Hepatocyte (in vitro differentiated cells): ENCODE results near the gene CEP83.

Experiments
- CTCF ChIP-seq: fragments of 200-600 bp; sonication (generic); IDR thresholded peaks from 2 replicates; pipeline ENCODE4 v1.5.1; 2016; ENCODE audit warnings: antibody characterized with exemption, mild to moderate bottlenecking; ENCODE audit not compliant: poor library complexity
- EZH2 ChIP-seq: fragments of 200-600 bp; sonication (generic); IDR thresholded peaks from 2 replicates; pipeline ENCODE4 v1.6.1; 2016; ENCODE audit warnings: antibody characterized with exemption, mild to moderate bottlenecking, borderline replicate concordance
- EZH2phosphoT487 ChIP-seq: fragments of 200-600 bp; sonication (generic); IDR thresholded peaks from one replicate; pipeline ENCODE4 v1.6.1; 2018; ENCODE audit warnings: antibody characterized with exemption, mild to moderate bottlenecking, low read depth, moderate library complexity; ENCODE audit not compliant: unreplicated experiment, severe bottlenecking

- TF ChIP-seq CTCF (no peak), EZH2phosphoT487 (no peak), EZH2 (no peak)
These were observed 133.4 kb downstream of the CEP83 start for GRCh38 chr12:94326234-94326633.
